MCF 10A (cell line): ENCODE measurements around the gene MYL4. TPM values are rescaled to one million over a fixed set of nuclear protein-coding genes. Genes with fewer than 3 reads are reported as not detected.

Experiments used
- BruUV-seq: library from RNA; stranded (reverse); fragments of 400-500 nt; replicated peaks from 2 replicates; lab custom pipeline; 2021; lab: Mats Ljungman, UMichigan
- CTCF ChIA-PET: fragments of 300-600 bp; sonication (Branson Sonifier 250); formaldehyde crosslinking; extraction: SDS; loops from one replicate; lab custom pipeline; 2021; ENCODE audit warnings: antibody characterized with exemption, inconsistent platforms; lab: Yijun Ruan, JAX
- POLR2A ChIA-PET: fragments of 300-600, 350-650 bp; sonication (Branson Sonifier 250); formaldehyde crosslinking; extraction: SDS; loops from one replicate; lab custom pipeline; 2020; ENCODE audit warnings: antibody characterized with exemption, inconsistent platforms; lab: Yijun Ruan, JAX
- DNase-seq: peaks from one replicate; pipeline ENCODE4 v3.0.0-alpha.2; 2018; ENCODE audit not compliant: unreplicated experiment
- H3K27ac Mint-ChIP-seq: one replicate; pipeline ENCODE4 v1.8.0; 2022; ENCODE audit warnings: mild to moderate bottlenecking, low read depth, mixed read lengths; ENCODE audit not compliant: unreplicated experiment
- H3K27me3 Mint-ChIP-seq: one replicate; pipeline ENCODE4 v1.8.0; 2022; ENCODE audit warnings: mixed read lengths; ENCODE audit not compliant: insufficient read depth, unreplicated experiment
- H3K36me3 Mint-ChIP-seq: one replicate; pipeline ENCODE4 v1.8.0; 2022; ENCODE audit warnings: mild to moderate bottlenecking, moderate library complexity, mixed read lengths; ENCODE audit not compliant: insufficient read depth, unreplicated experiment
- H3K4me1 Mint-ChIP-seq: one replicate; pipeline ENCODE4 v1.8.0; 2022; ENCODE audit warnings: mixed read lengths; ENCODE audit not compliant: insufficient read depth, unreplicated experiment
- H3K4me3 Mint-ChIP-seq: one replicate; pipeline ENCODE4 v1.8.0; 2022; ENCODE audit warnings: mild to moderate bottlenecking, moderate library complexity, mixed read lengths; ENCODE audit not compliant: unreplicated experiment
- H3K9me3 Mint-ChIP-seq: one replicate; pipeline ENCODE4 v1.8.0; 2022; ENCODE audit warnings: mixed read lengths; ENCODE audit not compliant: unreplicated experiment
- intact Hi-C: fragments of 100-400 bp; cut with micrococcal nuclease; formaldehyde crosslinking; loops from 2 replicates; pipeline ENCODE4 v1.14.1; 2022
- total RNA-seq: library from RNA; stranded (reverse); gene quantifications from 2 replicates; pipeline ENCODE4 v1.2.3, GENCODE V29; 2022
- TF ChIP-seq, protein P1 (sequence below): fragments of 200-600 bp; IDR thresholded peaks from one replicate; pipeline ENCODE4 v1.8.0; 2022; ENCODE audit warnings: antibody characterized with exemption, mild to moderate bottlenecking; ENCODE audit not compliant: unreplicated experiment

The MYL4 gene
- total RNA-seq, 1 experiment from 2014 or later: not detected

DNA sequence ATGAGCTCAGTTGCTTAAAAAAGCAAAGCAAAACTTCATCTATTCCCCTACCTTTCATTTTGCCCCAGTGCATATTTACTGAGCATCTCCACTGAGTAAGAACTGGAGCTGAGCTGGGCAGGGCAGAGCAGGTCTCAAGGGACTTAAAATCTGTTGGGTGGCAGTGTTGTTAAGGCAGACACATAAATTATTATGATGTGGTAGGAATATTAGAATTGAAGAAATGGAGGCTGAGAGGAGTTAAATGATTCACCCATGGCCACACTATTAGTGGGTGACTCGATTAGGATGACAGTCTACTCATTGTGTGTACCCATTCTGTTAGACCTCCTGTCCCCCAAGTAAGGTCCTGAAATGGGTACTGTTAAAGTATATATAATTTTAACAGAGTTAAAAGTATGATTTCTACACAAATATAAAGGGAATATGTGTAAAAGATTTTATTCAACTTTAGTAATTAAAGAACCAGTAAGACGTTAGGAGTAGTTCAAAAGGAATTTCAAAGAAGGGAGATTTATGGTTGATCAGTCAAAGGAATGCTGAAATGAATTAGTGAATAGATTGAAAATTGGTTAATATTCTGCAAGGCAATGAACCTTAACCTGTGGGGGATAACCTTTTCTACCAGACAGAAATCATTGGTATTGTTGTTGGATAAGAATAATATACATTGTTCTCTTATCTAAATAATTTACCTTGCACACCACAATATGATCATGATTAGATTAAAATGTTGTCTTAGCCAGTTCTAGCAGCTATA, 62.0 kb downstream of the MYL4 start:
- intact Hi-C loops: no loop called here
- ChIA-PET CTCF (interaction anchor here (0.6 kb wide), 1 partner anchor 345 kb away, joined by 5 read pairs; no protein-coding TSS in a partner anchor), POLR2A (no interaction called here)
- DNase-seq: no peak
- no peak overlapping the region for H3K27ac Mint-ChIP-seq
- no peak overlapping the region for H3K4me3 Mint-ChIP-seq
- no peaks in the 10 kb centered on the region for H3K36me3 Mint-ChIP-seq
- no TSS peak for BruUV-seq
- no peaks in the 10 kb centered on the region for H3K27me3 Mint-ChIP-seq
- H3K4me1 Mint-ChIP-seq: peaks cover 15% of the 10 kb centered on the region
- peaks cover 6% of the 10 kb centered on the region for H3K9me3 Mint-ChIP-seq
- TF ChIP-seq, protein P1, sequence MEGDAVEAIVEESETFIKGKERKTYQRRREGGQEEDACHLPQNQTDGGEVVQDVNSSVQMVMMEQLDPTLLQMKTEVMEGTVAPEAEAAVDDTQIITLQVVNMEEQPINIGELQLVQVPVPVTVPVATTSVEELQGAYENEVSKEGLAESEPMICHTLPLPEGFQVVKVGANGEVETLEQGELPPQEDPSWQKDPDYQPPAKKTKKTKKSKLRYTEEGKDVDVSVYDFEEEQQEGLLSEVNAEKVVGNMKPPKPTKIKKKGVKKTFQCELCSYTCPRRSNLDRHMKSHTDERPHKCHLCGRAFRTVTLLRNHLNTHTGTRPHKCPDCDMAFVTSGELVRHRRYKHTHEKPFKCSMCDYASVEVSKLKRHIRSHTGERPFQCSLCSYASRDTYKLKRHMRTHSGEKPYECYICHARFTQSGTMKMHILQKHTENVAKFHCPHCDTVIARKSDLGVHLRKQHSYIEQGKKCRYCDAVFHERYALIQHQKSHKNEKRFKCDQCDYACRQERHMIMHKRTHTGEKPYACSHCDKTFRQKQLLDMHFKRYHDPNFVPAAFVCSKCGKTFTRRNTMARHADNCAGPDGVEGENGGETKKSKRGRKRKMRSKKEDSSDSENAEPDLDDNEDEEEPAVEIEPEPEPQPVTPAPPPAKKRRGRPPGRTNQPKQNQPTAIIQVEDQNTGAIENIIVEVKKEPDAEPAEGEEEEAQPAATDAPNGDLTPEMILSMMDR: no peak

DNA sequence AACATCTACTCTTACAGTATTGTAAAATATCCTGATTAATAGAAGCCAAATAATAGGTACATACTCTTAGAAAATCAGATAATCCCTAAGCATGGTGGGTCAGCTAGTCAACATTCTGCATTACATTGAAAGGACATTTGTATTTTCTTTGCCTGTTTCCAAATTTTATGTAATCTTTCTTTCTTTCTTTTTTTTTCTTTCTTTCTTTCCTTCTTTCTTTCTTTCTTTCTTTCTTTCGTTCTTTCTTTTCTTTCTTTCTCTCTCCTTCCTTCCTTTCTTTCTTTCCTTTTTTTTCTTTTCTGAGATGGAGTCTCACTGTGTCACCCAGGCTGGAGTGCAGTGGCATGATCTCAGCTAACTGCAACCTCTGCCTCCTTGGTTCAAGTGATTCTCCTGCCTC, 63.3 kb downstream of the MYL4 start:
- ChIA-PET CTCF (no interaction called here), POLR2A (interaction anchor here (1.1 kb wide), 1 partner anchor 29 kb away, joined by 3 read pairs; no protein-coding TSS in a partner anchor)
- intact Hi-C loops: no loop called here
- H3K27ac Mint-ChIP-seq: no peak overlapping the region
- H3K36me3 Mint-ChIP-seq: peaks cover 5% of the 10 kb centered on the region
- no peak for DNase-seq
- no peaks in the 10 kb centered on the region for H3K27me3 Mint-ChIP-seq
- TF ChIP-seq, protein P1: no peak
- H3K9me3 Mint-ChIP-seq: peaks cover 6% of the 10 kb centered on the region
- H3K4me1 Mint-ChIP-seq: peaks cover 21% of the 10 kb centered on the region
- BruUV-seq: no TSS peak
- H3K4me3 Mint-ChIP-seq: no peak overlapping the region

DNA sequence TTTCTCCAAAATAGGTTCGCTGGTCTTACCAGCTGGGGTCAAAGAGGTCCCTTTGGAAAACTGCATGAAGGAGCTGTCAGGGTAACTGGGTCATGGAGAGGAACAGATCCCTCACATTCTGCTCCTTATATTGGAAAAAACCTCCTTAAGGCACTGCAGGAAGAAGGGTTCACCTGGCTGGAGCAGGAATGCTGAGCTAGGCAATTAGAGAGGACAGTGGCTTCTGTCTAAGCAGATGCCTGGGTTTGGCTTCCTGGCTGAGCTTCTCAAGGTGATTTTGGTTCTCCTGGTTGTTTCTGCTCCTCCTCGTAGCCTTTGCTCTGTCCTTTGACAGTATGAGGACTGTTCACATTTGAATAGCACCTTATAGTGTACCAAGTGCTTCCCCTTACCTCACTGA, 64.1 kb downstream of the MYL4 start:
- H3K27ac Mint-ChIP-seq: no peak overlapping the region
- intact Hi-C loops: no loop called here
- no peak overlapping the region for H3K4me3 Mint-ChIP-seq
- peaks cover 21% of the 10 kb centered on the region for H3K4me1 Mint-ChIP-seq
- no TSS peak for BruUV-seq
- CTCF ChIA-PET: interaction anchor here (0.5 kb wide), 1 partner anchor 291 kb away, joined by 3 read pairs; no protein-coding TSS in a partner anchor
- H3K36me3 Mint-ChIP-seq: peaks cover 9% of the 10 kb centered on the region
- DNase-seq: no peak
- no peaks in the 10 kb centered on the region for H3K27me3 Mint-ChIP-seq
- TF ChIP-seq, protein P1: no peak
- POLR2A ChIA-PET: interaction anchor here (0.6 to 1.1 kb wide), 2 partner anchors 28 to 44 kb away, joined by 3 to 4 read pairs; no protein-coding TSS in a partner anchor
- peaks cover 6% of the 10 kb centered on the region for H3K9me3 Mint-ChIP-seq

Other genes with a start within 250 kb of the MYL4 start
- not detected in 2 replicates for gene RPRML, start 230.1 kb upstream of the MYL4 start, total RNA-seq
- 141 and 143 TPM in 2 replicates for gene CDC27, start 20.1 kb upstream of the MYL4 start, total RNA-seq
- gene ITGB3, start 44.5 kb downstream of the MYL4 start, total RNA-seq: 0.98 and 1.1 TPM in 2 replicates
- 1.1 and 1.4 TPM in 2 replicates for gene EFCAB13, start 114.6 kb downstream of the MYL4 start, total RNA-seq